ENCODE measurements around the gene RAB6A.
A peak's percentile ranks its signal among the peaks of the same experiment; 100 is the strongest.
"Not testable (repeated sequence)": the region's sequence is repeated elsewhere in the genome, so short reads cannot be mapped to it uniquely, and the experiment has no call there.

The RAB6A gene

DNA sequence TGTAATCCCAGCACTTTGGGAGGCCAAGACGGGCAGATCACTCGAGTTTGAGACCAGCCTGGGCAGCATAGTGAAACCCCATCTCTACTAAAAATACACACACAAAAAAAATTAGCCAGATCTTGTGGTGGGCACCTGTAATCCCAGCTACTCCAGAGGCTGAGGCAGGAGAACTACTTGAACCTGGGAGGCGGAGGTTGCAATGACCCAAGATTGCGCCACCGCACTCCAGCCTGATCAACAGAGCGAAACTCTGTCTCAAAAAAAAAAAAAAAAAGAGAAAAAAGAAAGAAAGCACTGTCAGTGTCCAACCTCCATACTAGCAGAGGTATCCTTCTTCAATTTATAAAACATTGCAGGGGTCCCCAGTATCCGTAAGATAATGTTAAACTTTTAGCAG is 17.8 kb downstream of the RAB6A start:
- no peak overlapping the region for H2AK5ac ChIP-seq (ENCODE audit: low read length)

GRCh38 chr11:73735959-73736358 is 24.9 kb downstream of the RAB6A start:
- not testable (repeated sequence) for H3K9me3 ChIP-seq (ENCODE audit: insufficient read depth, low read depth, low read length); H3K27me3 ChIP-seq (ENCODE audit: insufficient read depth, low read length); H2AK5ac ChIP-seq (ENCODE audit: low read length); H4K12ac ChIP-seq (ENCODE audit: low read depth, low read length); H3K23ac ChIP-seq (ENCODE audit: low read length); H3K4me2 ChIP-seq (ENCODE audit: low read length); H2BK12ac ChIP-seq (ENCODE audit: low read length); H4K8ac ChIP-seq (ENCODE audit: low read depth, low read length); DNase-seq; H2BK120ac ChIP-seq (ENCODE audit: insufficient read depth, low read length, poor library complexity); H3K18ac ChIP-seq (ENCODE audit: low read length); H3K4me1 ChIP-seq (ENCODE audit: control insufficient read depth in 1 of 2, insufficient read depth in 2 of 2, low read length in 2 of 2); H4K91ac ChIP-seq (ENCODE audit: low read depth, low read length); H3K79me1 ChIP-seq (ENCODE audit: low read length); H3K4me3 ChIP-seq (ENCODE audit: low read depth, low read length); H2AFZ ChIP-seq (ENCODE audit: insufficient read depth, low read length, poor library complexity); H3K9ac ChIP-seq (ENCODE audit: low read length); H3K36me3 ChIP-seq (ENCODE audit: control insufficient read depth in 1 of 2, insufficient read depth in 2 of 2, low read length in 2 of 2); H3K14ac ChIP-seq (ENCODE audit: low read length); H2BK5ac ChIP-seq (ENCODE audit: low read depth, low read length, poor library complexity); H3K27ac ChIP-seq (ENCODE audit: low read depth, low read length)
- Histone ChIP-seq H3K4ac (ENCODE audit: low read depth, low read length) (peak overlapping the region; percentile 4), H3K79me2 (ENCODE audit: control insufficient read depth, insufficient read depth, low read length, poor library complexity) (peaks cover 15% of the 10 kb centered on the region)
- no CpG with 5 or more reads among the region's 7 CpGs for WGBS (ENCODE audit: extremely low coverage, insufficient coverage, insufficient read length)

More for the DNA sequence above, 17.8 kb downstream of the RAB6A start:
- no CpG with 5 or more reads among the region's 7 CpGs for WGBS (ENCODE audit: extremely low coverage, insufficient coverage, insufficient read length)
- H3K4me3 ChIP-seq (ENCODE audit: low read depth, low read length) = no peak overlapping the region
- H4K91ac ChIP-seq (ENCODE audit: low read depth, low read length) = no peak overlapping the region
- no peak overlapping the region for H3K27ac ChIP-seq (ENCODE audit: low read depth, low read length)
- no peak overlapping the region for H4K12ac ChIP-seq (ENCODE audit: low read depth, low read length)
- no peaks in the 10 kb centered on the region for H3K9me3 ChIP-seq (ENCODE audit: insufficient read depth, low read depth, low read length)
- H3K9ac ChIP-seq (ENCODE audit: low read length) = no peak overlapping the region
- no peaks in the 10 kb centered on the region for H3K4me1 ChIP-seq (ENCODE audit: control insufficient read depth in 1 of 2, insufficient read depth in 2 of 2, low read length in 2 of 2)
- no peak overlapping the region for H2BK120ac ChIP-seq (ENCODE audit: insufficient read depth, low read length, poor library complexity)
- H3K27me3 ChIP-seq (ENCODE audit: insufficient read depth, low read length) = no peaks in the 10 kb centered on the region
- H3K4ac ChIP-seq (ENCODE audit: low read depth, low read length) = peak overlapping the region; percentile 72
- H3K14ac ChIP-seq (ENCODE audit: low read length) = no peak overlapping the region
- H3K36me3 ChIP-seq (ENCODE audit: control insufficient read depth in 1 of 2, insufficient read depth in 2 of 2, low read length in 2 of 2) = peaks cover 2 to 4% of the 10 kb centered on the region in 2 experiments
- no peak for DNase-seq
- H2BK12ac ChIP-seq (ENCODE audit: low read length) = no peak overlapping the region
- H3K79me2 ChIP-seq (ENCODE audit: control insufficient read depth, insufficient read depth, low read length, poor library complexity) = peaks cover 15% of the 10 kb centered on the region
- H4K8ac ChIP-seq (ENCODE audit: low read depth, low read length) = no peak overlapping the region
- no peak overlapping the region for H2AFZ ChIP-seq (ENCODE audit: insufficient read depth, low read length, poor library complexity)
- H3K4me2 ChIP-seq (ENCODE audit: low read length) = no peak overlapping the region
- H3K23ac ChIP-seq (ENCODE audit: low read length) = no peak overlapping the region
- no peak overlapping the region for H3K18ac ChIP-seq (ENCODE audit: low read length)
- H3K79me1 ChIP-seq (ENCODE audit: low read length) = no peaks in the 10 kb centered on the region
- H2BK5ac ChIP-seq (ENCODE audit: low read depth, low read length, poor library complexity) = no peak overlapping the region

DNA sequence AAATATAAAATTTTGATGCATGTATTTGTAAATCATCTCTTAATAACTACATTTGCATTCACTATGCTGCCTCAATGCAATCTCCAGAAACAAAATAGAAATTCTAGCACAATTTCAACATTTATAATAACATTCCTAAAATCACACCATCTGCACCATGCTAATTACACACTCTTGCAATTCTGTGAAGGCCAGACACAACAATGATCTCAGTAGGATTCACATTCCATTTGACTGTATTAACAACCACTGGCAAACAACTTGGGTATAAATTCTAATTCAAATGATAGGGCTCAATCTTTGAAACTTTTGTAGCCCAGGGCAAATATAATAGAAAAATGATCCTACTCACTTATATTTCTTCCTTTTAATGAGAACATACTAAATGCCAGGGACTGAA is 25.9 kb downstream of the RAB6A start:
- no peak overlapping the region for H4K8ac ChIP-seq (ENCODE audit: low read depth, low read length)
- no peak overlapping the region for H3K23ac ChIP-seq (ENCODE audit: low read length)
- no peak overlapping the region for H3K4me2 ChIP-seq (ENCODE audit: low read length)
- peaks cover 15% of the 10 kb centered on the region for H3K79me2 ChIP-seq (ENCODE audit: control insufficient read depth, insufficient read depth, low read length, poor library complexity)
- H2BK120ac ChIP-seq (ENCODE audit: insufficient read depth, low read length, poor library complexity) = no peak overlapping the region
- no peak overlapping the region for H2AFZ ChIP-seq (ENCODE audit: insufficient read depth, low read length, poor library complexity)
- no peak overlapping the region for H3K18ac ChIP-seq (ENCODE audit: low read length)
- no peaks in the 10 kb centered on the region for H3K9me3 ChIP-seq (ENCODE audit: insufficient read depth, low read depth, low read length)
- no peak overlapping the region for H3K9ac ChIP-seq (ENCODE audit: low read length)
- no peak overlapping the region for H3K14ac ChIP-seq (ENCODE audit: low read length)
- no peak overlapping the region for H4K12ac ChIP-seq (ENCODE audit: low read depth, low read length)
- H3K4me3 ChIP-seq (ENCODE audit: low read depth, low read length) = no peak overlapping the region
- no peak overlapping the region for H3K4ac ChIP-seq (ENCODE audit: low read depth, low read length)
- H4K91ac ChIP-seq (ENCODE audit: low read depth, low read length) = no peak overlapping the region
- no peak overlapping the region for H2BK12ac ChIP-seq (ENCODE audit: low read length)
- DNase-seq = no peak
- no peak overlapping the region for H2AK5ac ChIP-seq (ENCODE audit: low read length)
- H2BK5ac ChIP-seq (ENCODE audit: low read depth, low read length, poor library complexity) = no peak overlapping the region
- no peaks in the 10 kb centered on the region for H3K4me1 ChIP-seq (ENCODE audit: control insufficient read depth in 1 of 2, insufficient read depth in 2 of 2, low read length in 2 of 2)
- H3K27ac ChIP-seq (ENCODE audit: low read depth, low read length) = no peak overlapping the region
- H3K27me3 ChIP-seq (ENCODE audit: insufficient read depth, low read length) = no peaks in the 10 kb centered on the region
- H3K79me1 ChIP-seq (ENCODE audit: low read length) = no peaks in the 10 kb centered on the region
- peaks cover 6% of the 10 kb centered on the region in 2 experiments for H3K36me3 ChIP-seq (ENCODE audit: control insufficient read depth in 1 of 2, insufficient read depth in 2 of 2, low read length in 2 of 2)

DNA sequence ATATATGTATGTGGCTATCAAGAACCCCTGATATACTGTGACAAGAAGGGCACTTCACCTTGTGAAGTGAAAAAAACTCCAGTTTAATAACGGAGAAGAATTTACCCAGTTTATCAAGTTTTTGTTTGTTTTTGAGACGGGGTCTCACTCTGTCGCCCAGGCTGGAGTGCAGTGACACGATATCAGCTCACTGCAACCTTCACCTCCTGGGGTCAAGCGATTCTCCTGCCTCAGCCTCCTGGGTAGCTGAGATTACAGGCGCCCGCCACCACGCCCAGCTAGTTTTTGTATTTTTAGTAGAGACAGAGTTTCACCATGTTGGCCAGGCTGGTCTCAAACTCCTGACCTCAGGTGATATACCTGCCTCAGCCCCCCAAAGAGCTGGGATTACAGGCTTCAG is 26.9 kb downstream of the RAB6A start:
- not testable (repeated sequence) for H4K8ac ChIP-seq (ENCODE audit: low read depth, low read length); DNase-seq; H3K9me3 ChIP-seq (ENCODE audit: insufficient read depth, low read depth, low read length); H3K4me1 ChIP-seq (ENCODE audit: control insufficient read depth in 1 of 2, insufficient read depth in 2 of 2, low read length in 2 of 2); H2AK5ac ChIP-seq (ENCODE audit: low read length); H3K36me3 ChIP-seq (ENCODE audit: control insufficient read depth in 1 of 2, insufficient read depth in 2 of 2, low read length in 2 of 2); H3K79me1 ChIP-seq (ENCODE audit: low read length); H2BK120ac ChIP-seq (ENCODE audit: insufficient read depth, low read length, poor library complexity); H2AFZ ChIP-seq (ENCODE audit: insufficient read depth, low read length, poor library complexity); H3K14ac ChIP-seq (ENCODE audit: low read length); H3K4me3 ChIP-seq (ENCODE audit: low read depth, low read length); H4K12ac ChIP-seq (ENCODE audit: low read depth, low read length); H3K18ac ChIP-seq (ENCODE audit: low read length); H3K4me2 ChIP-seq (ENCODE audit: low read length); H4K91ac ChIP-seq (ENCODE audit: low read depth, low read length); H3K27me3 ChIP-seq (ENCODE audit: insufficient read depth, low read length); H3K27ac ChIP-seq (ENCODE audit: low read depth, low read length); H3K23ac ChIP-seq (ENCODE audit: low read length); H2BK12ac ChIP-seq (ENCODE audit: low read length); H3K9ac ChIP-seq (ENCODE audit: low read length); H2BK5ac ChIP-seq (ENCODE audit: low read depth, low read length, poor library complexity)
- peak overlapping the region; percentile 90 for H3K4ac ChIP-seq (ENCODE audit: low read depth, low read length)
- no CpG with 5 or more reads among the region's 8 CpGs for WGBS (ENCODE audit: extremely low coverage, insufficient coverage, insufficient read length)
- H3K79me2 ChIP-seq (ENCODE audit: control insufficient read depth, insufficient read depth, low read length, poor library complexity) = peaks cover 15% of the 10 kb centered on the region
